HG02973 (cell line): ENCODE measurements around the gene SNAP47.

Experiments
- ATAC-seq: cut with Tn5 transposase; IDR thresholded peaks from one replicate; pipeline ENCODE4 v1.9.1; 2021; ENCODE audit warnings: moderate library complexity; ENCODE audit not compliant: unreplicated experiment

SNAP47 gene

GRCh38 chr1:227795732-227796131 is 60.5 kb downstream of the SNAP47 start:
- no peak for ATAC-seq

- no peak for ATAC-seq
Observed at GRCh38 chr1:227796359-227796915, 61.2 kb downstream of the SNAP47 start.

GRCh38 chr1:227797144-227797543 is 61.9 kb downstream of the SNAP47 start:
- no peak for ATAC-seq

- no peak for ATAC-seq
Observed at GRCh38 chr1:227797625-227798024, 62.4 kb downstream of the SNAP47 start.

- ATAC-seq, result no peak
Observed at GRCh38 chr1:227798078-227798802, 63.0 kb downstream of the SNAP47 start.

- ATAC-seq, result no peak
Observed at GRCh38 chr1:227799756-227800155, 64.5 kb downstream of the SNAP47 start.

- no peak for ATAC-seq
Observed at GRCh38 chr1:227803933-227804332, 68.7 kb downstream of the SNAP47 start.

- ATAC-seq, result no peak
Observed at GRCh38 chr1:227805606-227806197, 70.5 kb downstream of the SNAP47 start.

GRCh38 chr1:227808566-227808965 is 73.3 kb downstream of the SNAP47 start:
- no peak for ATAC-seq

GRCh38 chr1:227809026-227809425 is 73.8 kb downstream of the SNAP47 start:
- no peak for ATAC-seq

GRCh38 chr1:227813962-227814361 is 78.7 kb downstream of the SNAP47 start:
- no peak for ATAC-seq

GRCh38 chr1:227815468-227816409 is 80.5 kb downstream of the SNAP47 start, which contains the start of gene PRSS38:
PRSS38 (plus strand) TSS chr1:227815675; CDS start chr1:227815717, 42 bp downstream.
- no peak for ATAC-seq

GRCh38 chr1:227816750-227817446 is 81.7 kb downstream of the SNAP47 start:
- no peak for ATAC-seq

GRCh38 chr1:227823537-227823936 is 88.3 kb downstream of the SNAP47 start:
- ATAC-seq, result no peak

- no peak for ATAC-seq
Observed at GRCh38 chr1:227824204-227824603, 89.0 kb downstream of the SNAP47 start.

- no peak for ATAC-seq
Observed at GRCh38 chr1:227828786-227829185, 93.6 kb downstream of the SNAP47 start.
